Measurements from ENCODE around the gene EXD3. TPM values are rescaled to one million over a fixed set of nuclear protein-coding genes. Genes with fewer than 3 reads are reported as not detected.

Gene EXD3
- total RNA-seq, 6 experiments from 2014 or later, result 6.4 to 10.6 (median 8.7) TPM

- H3K9me3 Mint-ChIP-seq, result peaks cover 5% of the 10 kb centered on the region
- H3K27me3 Mint-ChIP-seq (ENCODE audit: insufficient read depth), result no peaks in the 10 kb centered on the region
- no peak overlapping the region for H3K27ac Mint-ChIP-seq
- no peak for TF ChIP-seq CTCF (IDR thresholded peaks at IDR 0.05)
- DNase-seq, result no peak
- H3K4me3 Mint-ChIP-seq, result no peak overlapping the region
- H3K4me1 Mint-ChIP-seq (ENCODE audit: low read depth), result no peaks in the 10 kb centered on the region
- H3K36me3 Mint-ChIP-seq (ENCODE audit: low read depth), result no peaks in the 10 kb centered on the region
These were observed 103.8 kb downstream of the EXD3 start for GRCh38 chr9:137319011-137319738.

DNA sequence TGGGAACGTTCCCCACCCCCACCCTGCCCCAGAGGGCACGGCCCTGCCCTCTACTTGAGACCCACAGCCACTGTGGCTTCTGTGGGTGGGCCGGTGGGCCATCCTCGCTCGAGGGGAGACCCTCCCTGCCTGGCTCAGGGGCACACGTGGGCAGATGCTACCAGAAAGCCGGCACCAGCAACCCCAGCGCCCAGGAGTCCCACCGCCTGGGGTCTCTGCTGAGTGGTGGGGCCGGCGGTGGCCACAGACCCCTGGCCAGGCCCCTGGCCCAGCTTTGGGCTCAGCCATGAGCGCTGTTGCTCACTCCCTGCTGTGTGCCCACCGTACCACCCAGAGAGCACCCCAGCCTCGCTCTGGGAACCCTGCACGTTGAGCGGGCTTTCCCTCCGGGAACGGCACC lies 104.4 kb downstream of the EXD3 start:
- Mint-ChIP-seq H3K27ac (no peak overlapping the region), H3K4me3 (no peak overlapping the region), H3K27me3 (ENCODE audit: insufficient read depth) (no peaks in the 10 kb centered on the region), H3K4me1 (ENCODE audit: low read depth) (no peaks in the 10 kb centered on the region), H3K36me3 (ENCODE audit: low read depth) (no peaks in the 10 kb centered on the region), H3K9me3 (peaks cover 5% of the 10 kb centered on the region; the same call in 1 of the 2 replicates)
- TF ChIP-seq CTCF (IDR thresholded peaks at IDR 0.05), result no peak
- no peak for DNase-seq

DNA sequence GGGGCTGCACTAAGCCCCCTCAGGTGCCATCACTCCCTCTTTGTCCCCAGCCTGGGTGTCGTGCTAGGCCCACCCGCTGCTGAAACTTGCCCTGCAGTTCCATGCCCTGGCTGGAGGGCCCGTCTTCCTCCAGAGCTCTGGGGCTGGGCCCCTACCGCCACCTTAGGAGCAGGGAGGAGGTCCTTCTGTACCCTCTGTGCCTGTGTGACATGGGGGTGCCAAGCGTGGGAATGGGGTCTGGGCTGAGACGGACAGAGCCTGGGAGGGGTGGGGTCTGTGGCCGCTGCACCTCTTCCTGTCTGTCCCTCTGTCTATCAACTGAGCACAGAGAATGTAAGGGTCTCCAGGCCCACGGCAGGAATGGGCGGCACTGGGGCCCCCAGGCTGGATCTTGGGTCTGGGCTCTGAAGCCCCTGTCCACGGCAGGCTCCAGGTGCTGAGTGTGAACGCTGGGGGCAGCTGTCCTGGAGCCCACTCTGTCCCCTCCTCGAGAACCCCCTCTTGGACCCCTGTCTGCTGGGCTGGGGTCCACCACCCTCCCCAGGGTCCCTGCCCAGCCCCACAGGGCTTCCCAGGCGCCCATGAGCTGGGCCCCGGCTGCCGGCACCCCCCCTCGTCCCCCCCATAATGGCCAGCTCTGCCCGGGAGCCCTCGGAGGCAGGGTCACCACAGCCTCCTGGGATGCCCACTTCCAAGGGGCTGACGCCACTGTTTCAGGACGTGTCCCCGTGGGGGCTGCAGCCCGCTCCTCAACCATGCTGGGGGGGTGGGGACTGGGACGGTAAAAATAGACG lies 105.0 kb downstream of the EXD3 start:
- no peak for TF ChIP-seq CTCF (IDR thresholded peaks at IDR 0.05)
- no peak overlapping the region for H3K27ac Mint-ChIP-seq
- no peaks in the 10 kb centered on the region for H3K36me3 Mint-ChIP-seq (ENCODE audit: low read depth)

GRCh38 chr9:137317021-137317717 lies 105.8 kb downstream of the EXD3 start:
- no peak for TF ChIP-seq CTCF (IDR thresholded peaks at IDR 0.05)
- Mint-ChIP-seq H3K36me3 (ENCODE audit: low read depth) (no peaks in the 10 kb centered on the region), H3K27ac (no peak overlapping the region), H3K27me3 (ENCODE audit: insufficient read depth) (no peaks in the 10 kb centered on the region), H3K4me1 (ENCODE audit: low read depth) (no peaks in the 10 kb centered on the region), H3K4me3 (no peak overlapping the region), H3K9me3 (peaks cover 4% of the 10 kb centered on the region; the same call in 1 of the 2 replicates)
- no peak for DNase-seq

More for the DNA sequence above, 105.0 kb downstream of the EXD3 start:
- H3K4me3 Mint-ChIP-seq, result no peak overlapping the region
- H3K9me3 Mint-ChIP-seq, result peaks cover 5% of the 10 kb centered on the region; the same call in 1 of the 2 replicates
- DNase-seq, result no peak
- H3K4me1 Mint-ChIP-seq (ENCODE audit: low read depth), result no peaks in the 10 kb centered on the region
- no peaks in the 10 kb centered on the region for H3K27me3 Mint-ChIP-seq (ENCODE audit: insufficient read depth)

DNA sequence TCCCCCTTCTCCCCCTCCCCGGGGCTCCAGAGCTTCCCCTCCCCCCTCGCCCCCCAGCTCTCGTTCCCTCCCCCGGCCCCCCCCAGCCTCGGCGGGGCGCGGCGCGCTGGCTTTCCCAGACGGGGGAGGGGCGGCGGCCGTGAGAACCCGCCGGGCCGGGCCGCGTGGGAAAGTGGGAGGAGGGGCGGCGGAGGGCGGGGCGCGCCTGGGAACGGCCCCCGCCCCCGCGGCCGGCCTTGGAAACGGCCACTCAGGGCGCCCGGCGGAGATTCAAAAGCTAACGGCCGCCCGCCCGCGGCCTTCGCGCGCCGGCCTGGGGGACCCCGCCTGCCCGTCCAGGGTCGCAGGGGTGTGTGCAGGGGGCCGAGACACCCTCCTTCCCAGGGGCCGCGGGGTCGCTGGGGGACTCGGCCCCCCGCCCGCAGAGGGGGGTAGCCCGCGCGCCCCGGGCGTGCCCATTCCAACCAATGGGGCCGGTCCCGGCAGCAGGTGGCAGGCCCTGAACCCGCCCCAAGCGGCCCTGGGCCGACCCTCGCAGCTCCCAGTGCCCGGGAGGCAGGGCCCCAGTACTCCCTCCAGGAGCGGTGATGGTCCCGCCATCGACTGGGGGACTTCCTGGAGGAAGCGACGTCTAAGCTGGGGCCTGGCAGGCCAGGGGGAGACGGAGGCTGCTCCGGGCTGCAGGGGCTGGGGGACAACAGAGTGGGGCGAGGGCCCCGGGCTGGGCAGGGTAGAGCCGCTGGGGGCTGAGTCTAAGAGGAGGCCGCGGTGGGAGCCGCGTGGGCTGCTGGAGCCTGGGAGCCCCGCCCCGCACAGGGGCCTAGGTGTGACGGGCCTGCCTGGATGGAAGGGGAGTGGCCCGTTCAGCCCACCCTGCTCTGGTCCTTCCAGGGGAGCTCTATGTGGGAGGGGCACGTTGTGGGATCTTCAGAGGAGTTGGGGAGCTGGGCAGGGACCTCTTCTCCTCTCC lies 106.7 kb downstream of the EXD3 start:
- Mint-ChIP-seq H3K9me3 (no peaks in the 10 kb centered on the region), H3K4me3 (no peak overlapping the region), H3K27ac (no peak overlapping the region), H3K27me3 (ENCODE audit: insufficient read depth) (no peaks in the 10 kb centered on the region), H3K36me3 (ENCODE audit: low read depth) (no peaks in the 10 kb centered on the region), H3K4me1 (ENCODE audit: low read depth) (no peaks in the 10 kb centered on the region)
- no peak for DNase-seq
- no peak for TF ChIP-seq CTCF (IDR thresholded peaks at IDR 0.05)
